SK-N-MC (cell line): ENCODE data around the gene MMEL1.

ENCODE experiments used
- EZH2 ChIP-seq: fragments of 200-600 bp; sonication (generic); IDR thresholded peaks from one replicate; pipeline ENCODE4 v1.6.1; 2017; ENCODE audit warnings: antibody characterized with exemption
- FOXP2 ChIP-seq: optimal IDR thresholded peaks from 2 replicates; pipeline ENCODE3; 2011; ENCODE audit warnings: mild to moderate bottlenecking, moderate library complexity; ENCODE audit not compliant: insufficient read depth; ENCODE audit errors: extremely low read length, control extremely low read depth

DNA sequence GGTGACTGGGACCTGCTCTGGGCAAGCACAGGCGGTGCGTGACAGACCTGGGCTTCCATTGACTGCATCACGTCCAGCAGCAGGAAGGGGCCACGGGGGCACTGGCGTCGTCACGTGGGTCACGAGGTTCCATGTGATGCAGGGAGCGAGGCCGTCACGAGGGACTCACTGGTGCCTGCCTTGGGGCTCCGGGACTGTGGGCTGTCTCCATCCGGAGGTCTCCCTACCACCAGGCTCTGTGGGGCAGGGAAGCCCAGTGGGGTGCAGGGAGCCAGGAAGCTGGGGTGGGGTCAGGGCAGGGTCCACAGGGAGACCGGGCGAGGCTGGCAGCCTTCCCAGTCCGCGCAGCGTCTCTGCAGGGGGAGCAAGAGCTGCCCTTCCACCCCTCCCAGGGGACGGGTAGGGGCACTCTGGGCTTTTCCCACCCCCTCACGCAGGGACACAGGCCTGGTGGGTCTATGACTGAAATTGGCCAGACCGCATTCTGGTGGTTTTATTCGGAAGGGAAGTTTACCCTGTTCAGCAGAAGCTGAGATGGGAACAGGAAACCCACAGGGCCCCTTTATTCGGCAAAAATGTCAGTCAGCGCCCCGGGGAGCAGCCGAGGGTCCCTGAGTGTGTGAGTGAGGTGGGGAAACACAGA is 77.1 kb downstream of the MMEL1 start:
- TF ChIP-seq EZH2 (no peak), FOXP2 (no peak)
